SW480 (cell line): Measurements from ENCODE around the gene TCHHL1.
A peak's percentile ranks its signal among the peaks of the same experiment; 100 is the strongest.

Source experiments
- DNase-seq: peaks from one replicate; pipeline ENCODE4 v3.0.0-alpha.2; 2016; ENCODE audit warnings: low spot score

The TCHHL1 gene

GRCh38 chr1:152038871-152039270 lies 50.0 kb downstream of the TCHHL1 start:
- no peak for DNase-seq

GRCh38 chr1:152036267-152037216 lies 52.3 kb downstream of the TCHHL1 start, which contains the start of gene S100A11:
S100A11 (minus strand) TSS chr1:152037004; CDS start chr1:152036915, 89 bp downstream.
- peak; percentile 86 for DNase-seq

- DNase-seq = peak; percentile 46
These were observed 53.2 kb downstream of the TCHHL1 start for GRCh38 chr1:152035539-152036266.

- peak; percentile 90 for DNase-seq
These were observed 54.0 kb downstream of the TCHHL1 start for GRCh38 chr1:152034654-152035538.

- no peak for DNase-seq
These were observed 54.6 kb downstream of the TCHHL1 start for GRCh38 chr1:152034324-152034653.
